Gastrocnemius medialis (tissue), 4 donors: ENCODE data around the gene ZFHX3.

Experiments used
- POLR2A ChIP-seq, 2 donors: fragments of 450-650 bp; IDR thresholded peaks; one replicate each; pipeline ENCODE4 v1.6.1; 2017; ENCODE audit warnings: antibody characterized with exemption in 2 of 2, mild to moderate bottlenecking in 2 of 2, moderate library complexity in 2 of 2
- TF ChIP-seq, protein P1 (sequence below), 5 experiments: fragments of 450-650 bp in 3 of 5; fragments of 200-600 bp in 2 of 5; sonication (generic) in 2 of 5; IDR thresholded peaks in 4 of 5; conservative IDR thresholded peaks in 1 of 5; 1 replicate in 4 of 5; 2 replicates in 1 of 5; pipeline ENCODE4 v1.5.1; 2016 to 2019; ENCODE audit warnings: antibody characterized with exemption in 5 of 5, mild to moderate bottlenecking in 3 of 5, moderate library complexity in 3 of 5

- TF ChIP-seq, protein P1, sequence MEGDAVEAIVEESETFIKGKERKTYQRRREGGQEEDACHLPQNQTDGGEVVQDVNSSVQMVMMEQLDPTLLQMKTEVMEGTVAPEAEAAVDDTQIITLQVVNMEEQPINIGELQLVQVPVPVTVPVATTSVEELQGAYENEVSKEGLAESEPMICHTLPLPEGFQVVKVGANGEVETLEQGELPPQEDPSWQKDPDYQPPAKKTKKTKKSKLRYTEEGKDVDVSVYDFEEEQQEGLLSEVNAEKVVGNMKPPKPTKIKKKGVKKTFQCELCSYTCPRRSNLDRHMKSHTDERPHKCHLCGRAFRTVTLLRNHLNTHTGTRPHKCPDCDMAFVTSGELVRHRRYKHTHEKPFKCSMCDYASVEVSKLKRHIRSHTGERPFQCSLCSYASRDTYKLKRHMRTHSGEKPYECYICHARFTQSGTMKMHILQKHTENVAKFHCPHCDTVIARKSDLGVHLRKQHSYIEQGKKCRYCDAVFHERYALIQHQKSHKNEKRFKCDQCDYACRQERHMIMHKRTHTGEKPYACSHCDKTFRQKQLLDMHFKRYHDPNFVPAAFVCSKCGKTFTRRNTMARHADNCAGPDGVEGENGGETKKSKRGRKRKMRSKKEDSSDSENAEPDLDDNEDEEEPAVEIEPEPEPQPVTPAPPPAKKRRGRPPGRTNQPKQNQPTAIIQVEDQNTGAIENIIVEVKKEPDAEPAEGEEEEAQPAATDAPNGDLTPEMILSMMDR (IDR thresholded peaks at IDR 0.05 in 4 of 5, conservative IDR thresholded peaks at IDR 0.05 in 1 of 5) = no peak
- TF ChIP-seq POLR2A (IDR thresholded peaks at IDR 0.05) = no peak
Measured at GRCh38 chr16:72942021-72942420, 105.9 kb downstream of the ZFHX3 start.
